ENCODE data around the gene TLK1.

Gene TLK1

GRCh38 chr2:171160119-171160955, at the start of gene TLK1:
TSS of gene TLK1 (minus strand) at chr2:171160893. CDS start at chr2:171160428, 465 bp downstream.
- peak; percentile 46 to 61 for DNase-seq (ENCODE audit: extremely low read depth in 1 of 2, low read depth in 1 of 2)

DNA sequence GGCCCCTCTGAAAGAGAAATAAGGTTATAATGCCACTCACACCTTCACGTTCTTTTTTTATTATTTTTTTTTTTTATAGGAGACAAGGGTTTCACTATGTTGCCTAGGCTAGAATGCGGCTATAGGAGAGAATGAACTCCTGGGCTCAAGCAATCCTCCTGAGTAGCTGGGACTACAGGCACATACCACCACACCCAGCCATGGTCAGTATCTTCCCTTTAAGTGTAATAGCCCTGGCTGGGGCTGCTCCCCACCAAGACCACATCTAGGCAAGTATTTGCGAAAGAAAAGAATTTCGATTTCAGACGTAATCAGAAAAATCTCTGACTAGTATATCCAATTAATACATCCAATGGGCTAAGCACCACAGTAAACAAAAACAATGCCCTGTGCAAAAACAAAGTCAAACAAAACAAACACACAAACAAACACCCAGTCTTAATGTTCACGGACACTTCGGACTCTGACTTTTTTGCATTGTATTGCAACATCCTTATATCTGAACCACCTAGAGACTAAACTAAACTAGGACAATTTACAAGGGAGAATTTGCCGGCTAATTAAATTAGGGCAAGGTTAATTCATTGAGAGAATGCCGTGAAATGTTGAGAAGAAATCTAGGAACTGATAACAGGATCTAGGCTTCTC, 49.6 kb upstream of the TLK1 start:
- DNase-seq (ENCODE audit: extremely low read depth in 1 of 2, low read depth in 1 of 2): no peak

DNA sequence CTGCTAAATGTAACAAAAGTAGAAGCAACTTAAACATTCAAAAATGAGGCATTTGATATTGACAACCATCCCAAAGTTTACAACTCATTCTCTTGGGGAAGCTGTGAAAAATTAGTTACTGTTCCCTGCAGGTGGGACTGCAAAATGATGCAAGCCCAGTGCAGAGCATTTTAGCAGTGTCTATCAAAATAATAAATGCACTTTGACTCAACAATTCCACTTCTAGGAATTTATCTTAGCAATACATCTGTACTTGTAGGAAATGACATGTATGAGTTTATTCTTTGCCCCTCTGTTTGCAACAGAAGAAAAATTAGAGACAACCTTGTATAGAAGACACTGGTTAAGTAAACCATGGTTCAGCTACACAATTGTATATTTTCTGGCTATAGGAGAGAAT, 48.0 kb upstream of the TLK1 start:
- no peak for DNase-seq (ENCODE audit: extremely low read depth in 1 of 2, low read depth in 1 of 2)

DNA sequence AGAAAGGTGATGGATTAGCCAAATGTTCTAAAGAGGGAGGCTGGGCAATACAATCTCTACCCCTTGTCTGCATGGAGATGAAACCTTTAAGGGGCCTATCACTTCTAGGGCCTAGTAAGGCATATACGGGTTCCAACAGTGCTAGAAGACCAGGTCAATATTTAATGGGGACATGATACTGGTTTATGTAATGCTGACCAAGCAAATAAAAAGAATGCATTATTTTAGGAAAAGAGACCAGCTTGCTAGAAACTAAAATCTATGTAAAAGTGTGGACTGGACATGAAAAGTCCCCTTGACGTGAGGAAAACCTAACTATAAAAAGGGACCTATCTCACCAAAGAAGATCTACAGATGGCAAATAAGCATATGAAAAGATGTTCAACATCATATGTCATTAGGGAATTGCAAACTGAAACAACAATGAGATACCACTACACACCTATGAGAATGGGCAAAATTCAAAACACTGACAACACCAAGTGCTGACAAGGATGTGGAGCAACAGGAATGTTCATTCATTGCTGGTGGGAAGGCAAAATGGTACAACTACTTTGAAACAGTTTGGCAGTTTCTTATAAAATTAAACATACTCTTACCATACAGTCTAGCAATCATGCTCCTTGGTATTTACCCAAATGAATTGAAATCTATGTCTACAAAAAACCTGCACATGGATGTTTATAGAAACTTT, 45.9 kb upstream of the TLK1 start:
- DNase-seq (ENCODE audit: extremely low read depth in 1 of 2, low read depth in 1 of 2): no peak

- DNase-seq (ENCODE audit: extremely low read depth in 1 of 2, low read depth in 1 of 2): no peak
Measured at GRCh38 chr2:171205551-171205950, 44.9 kb upstream of the TLK1 start.

- no peak for DNase-seq (ENCODE audit: extremely low read depth in 1 of 2, low read depth in 1 of 2)
Measured at GRCh38 chr2:171201767-171202166, 41.1 kb upstream of the TLK1 start.

- no peak for DNase-seq (ENCODE audit: extremely low read depth in 1 of 2, low read depth in 1 of 2)
Measured at GRCh38 chr2:171201271-171201670, 40.6 kb upstream of the TLK1 start.

- DNase-seq (ENCODE audit: extremely low read depth in 1 of 2, low read depth in 1 of 2): no peak
Measured at GRCh38 chr2:171200469-171200868, 39.8 kb upstream of the TLK1 start.

DNA sequence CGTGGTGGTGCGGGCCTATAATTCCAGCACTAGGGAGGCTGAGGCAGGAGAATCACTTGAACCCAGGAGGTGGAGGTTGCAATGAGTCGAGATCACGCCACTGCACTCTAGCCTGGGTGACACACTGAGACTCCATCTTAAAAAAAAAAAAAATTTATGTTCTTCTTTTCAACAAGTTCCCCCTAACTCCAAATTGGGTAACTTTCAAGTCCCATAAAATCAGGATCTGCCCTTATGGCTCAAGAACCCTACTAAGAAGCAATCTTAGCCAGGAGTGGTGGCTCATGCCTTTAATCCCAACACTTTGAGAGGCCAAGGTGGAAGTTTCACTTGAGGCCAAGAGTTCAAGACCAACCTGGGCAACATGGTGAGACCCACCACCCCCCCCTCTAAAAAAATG, 30.3 kb upstream of the TLK1 start:
- DNase-seq (ENCODE audit: extremely low read depth in 1 of 2, low read depth in 1 of 2): no peak

DNA sequence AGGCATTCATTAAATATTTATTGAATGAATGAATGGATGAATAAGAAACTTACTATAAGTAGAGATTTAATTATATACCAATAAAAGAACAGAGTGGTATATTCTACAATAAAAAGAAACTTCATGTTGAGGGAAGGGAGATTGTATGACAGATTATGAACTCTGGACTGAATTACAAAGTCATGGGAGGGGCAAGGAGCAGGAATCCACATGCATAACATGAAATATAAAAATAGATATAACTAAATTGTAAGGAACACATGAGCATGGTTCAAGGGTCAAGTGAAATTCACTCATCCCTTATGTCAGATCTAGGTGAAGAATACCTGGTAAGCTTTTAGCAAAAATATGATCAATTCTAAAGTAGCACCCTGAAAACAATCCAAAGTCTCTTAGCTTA, 27.1 kb upstream of the TLK1 start:
- no peak for DNase-seq (ENCODE audit: extremely low read depth in 1 of 2, low read depth in 1 of 2)

DNA sequence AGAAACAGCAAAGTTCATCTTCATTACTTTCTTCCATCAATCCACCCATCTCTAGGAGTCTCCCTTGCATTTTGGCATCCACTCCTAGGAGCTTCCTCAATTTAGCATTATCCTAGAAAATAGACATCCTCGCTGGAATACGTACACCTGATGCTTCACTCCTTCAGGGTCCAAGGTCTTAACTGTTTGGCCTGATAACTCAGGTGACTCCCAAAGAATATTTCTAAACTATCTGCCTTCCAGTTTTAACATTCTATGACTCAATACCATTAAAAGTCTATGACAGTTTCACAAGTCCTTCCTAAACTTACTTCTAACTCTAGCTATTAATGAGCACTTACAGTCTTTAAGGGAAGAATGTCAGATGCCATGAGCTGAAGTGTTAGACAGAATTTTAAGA, 26.5 kb upstream of the TLK1 start:
- no peak for DNase-seq (ENCODE audit: extremely low read depth in 1 of 2, low read depth in 1 of 2)

DNA sequence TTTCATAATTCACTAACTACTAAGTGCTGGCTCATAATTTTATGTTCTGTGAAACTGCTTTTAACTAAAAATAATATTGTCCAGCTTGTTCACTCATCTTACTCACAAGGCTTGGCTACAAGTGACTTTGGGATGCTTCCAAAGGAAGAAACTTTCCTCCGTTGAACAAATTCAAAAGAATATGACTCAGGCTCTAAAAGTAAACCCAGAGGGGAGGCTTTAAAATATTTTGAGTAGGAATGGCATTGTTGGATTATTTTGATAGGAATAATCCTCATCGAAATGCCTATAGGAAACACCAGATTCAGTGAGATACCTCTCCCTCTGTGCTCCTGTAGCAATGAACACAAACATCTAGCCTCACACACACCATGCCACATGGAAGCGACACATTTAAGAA, 25.2 kb upstream of the TLK1 start:
- DNase-seq (ENCODE audit: extremely low read depth in 1 of 2, low read depth in 1 of 2): no peak

GRCh38 chr2:171185165-171185818, 24.6 kb upstream of the TLK1 start:
- no peak for DNase-seq (ENCODE audit: extremely low read depth in 1 of 2, low read depth in 1 of 2)

GRCh38 chr2:171181064-171182049, 20.7 kb upstream of the TLK1 start:
- DNase-seq (ENCODE audit: extremely low read depth in 1 of 2, low read depth in 1 of 2): no peak

DNA sequence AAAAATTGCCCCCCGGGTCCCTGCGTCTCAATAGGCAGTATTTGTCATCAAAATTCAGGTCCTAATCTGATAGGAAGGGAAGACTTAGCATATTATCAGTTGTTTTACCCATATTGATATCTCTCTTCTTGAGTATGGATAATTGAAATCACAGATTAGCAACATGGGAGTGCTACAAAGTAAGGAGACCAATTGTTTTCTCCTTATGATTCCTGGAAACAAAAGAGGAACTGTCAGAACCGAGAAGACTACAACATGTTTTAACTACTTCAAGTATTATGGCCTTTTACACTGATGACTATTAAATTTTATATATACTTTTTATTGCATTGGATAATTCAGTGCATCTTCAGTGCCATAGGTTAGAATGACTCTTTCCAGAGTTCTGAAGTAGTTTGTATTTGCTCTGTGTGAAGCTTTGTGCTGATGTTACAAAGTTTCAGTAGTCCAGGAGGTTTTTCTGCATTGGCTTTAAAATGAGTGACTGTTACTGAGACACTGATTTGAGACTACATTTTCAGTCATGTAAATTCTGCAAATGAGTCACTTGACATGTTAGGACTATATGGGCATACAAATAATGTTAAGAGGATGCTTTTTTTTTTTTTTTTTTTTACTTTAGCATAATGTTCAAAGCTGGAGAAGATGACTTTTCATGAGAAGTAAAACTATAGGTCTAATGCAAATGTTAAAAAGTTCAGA, 19.7 kb upstream of the TLK1 start:
- no peak for DNase-seq (ENCODE audit: extremely low read depth in 1 of 2, low read depth in 1 of 2)

- DNase-seq (ENCODE audit: extremely low read depth in 1 of 2, low read depth in 1 of 2): no peak
Measured at GRCh38 chr2:171178993-171179392, 18.3 kb upstream of the TLK1 start.

- DNase-seq (ENCODE audit: extremely low read depth in 1 of 2, low read depth in 1 of 2): no peak
Measured at GRCh38 chr2:171176516-171176915, 15.8 kb upstream of the TLK1 start.

- DNase-seq (ENCODE audit: extremely low read depth in 1 of 2, low read depth in 1 of 2): no peak
Measured at GRCh38 chr2:171174075-171174474, 13.4 kb upstream of the TLK1 start.

DNA sequence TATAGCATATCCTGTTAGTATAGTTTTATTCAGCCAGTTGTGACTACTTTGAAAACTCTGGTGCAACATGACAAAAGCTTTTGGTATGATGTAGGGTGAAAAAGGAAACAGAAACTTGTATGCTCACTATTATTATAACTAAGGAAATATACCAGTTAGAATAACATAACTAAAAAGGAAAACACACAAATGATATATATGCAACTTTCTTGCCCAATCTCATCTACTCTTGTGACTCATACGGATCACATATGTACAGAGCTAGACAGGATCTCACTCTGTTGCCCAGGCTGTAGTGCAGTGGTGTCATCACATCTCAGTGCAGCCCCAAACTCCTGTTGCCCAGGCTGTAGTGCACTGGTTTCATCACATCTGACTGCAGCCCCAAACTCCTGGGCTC, 12.4 kb upstream of the TLK1 start:
- no peak for DNase-seq (ENCODE audit: extremely low read depth in 1 of 2, low read depth in 1 of 2)

DNA sequence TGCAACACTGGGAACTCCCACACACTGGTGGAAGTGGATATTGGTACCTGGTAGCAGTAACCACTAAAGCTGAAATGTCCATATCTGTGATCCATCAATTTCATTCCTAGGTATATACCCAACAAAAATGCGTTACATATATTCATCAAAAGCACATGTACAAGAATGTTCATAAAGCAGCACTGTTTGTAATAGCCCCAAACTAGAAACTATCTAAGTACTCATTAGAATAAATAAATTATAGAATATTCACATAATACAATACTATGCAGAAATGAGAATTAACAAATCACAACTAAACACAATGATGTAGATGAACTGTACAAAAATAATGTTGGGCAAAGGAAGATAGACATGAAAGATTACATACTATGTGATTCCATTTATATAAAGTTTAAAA, 11.1 kb upstream of the TLK1 start:
- no peak for DNase-seq (ENCODE audit: extremely low read depth in 1 of 2, low read depth in 1 of 2)

All from stimulated activated CD8-positive, alpha-beta memory T cell treated with anti-CD3 and anti-CD28 coated beads, Interleukin-7, amount 100 ng/mL, for 48 hours (primary cell).